DND-41 (cell line): ENCODE measurements around the gene RING1.

Experiments
- ATAC-seq: fragments of 200-7000 bp; cut with Tn5 transposase; 3 replicates; pipeline ENCODE4 v1.9.1; 2021; ENCODE audit warnings: low read depth; ENCODE audit not compliant: insufficient read depth
- DNase-seq: peaks from one replicate; pipeline ENCODE4 v3.0.0-alpha.2; 2020
- H2AFZ ChIP-seq: 2 replicates; pipeline ENCODE4 v1.6.0; 2012; ENCODE audit warnings: low read depth, low read length
- H3K27ac ChIP-seq: 2 replicates; pipeline ENCODE4 v1.5.1; 2012; ENCODE audit warnings: low read length, inconsistent platforms
- H3K27me3 ChIP-seq: fragments of 200-600 bp; sonication (generic); 2 replicates; pipeline ENCODE4 v1.6.0; 2012; ENCODE audit warnings: low read length, mild to moderate bottlenecking, inconsistent platforms; ENCODE audit not compliant: insufficient read depth, poor library complexity
- H3K36me3 ChIP-seq: 2 replicates; pipeline ENCODE4 v1.5.1; 2012; ENCODE audit warnings: low read length, inconsistent platforms; ENCODE audit not compliant: insufficient read depth
- H3K4me1 ChIP-seq: 2 replicates; pipeline ENCODE4 v1.5.1; 2012; ENCODE audit warnings: mild to moderate bottlenecking, low read length; ENCODE audit not compliant: insufficient read depth
- H3K4me2 ChIP-seq: 2 replicates; pipeline ENCODE4 v1.6.0; 2012; ENCODE audit warnings: mild to moderate bottlenecking, moderate library complexity, low read length, inconsistent platforms; ENCODE audit not compliant: insufficient read depth
- H3K4me3 ChIP-seq, 2 experiments: fragments of 200-600 bp in 1 of 2; shearing (Covaris generic) in 1 of 2; 2 replicates each; pipeline ENCODE4 v1.5.1; 2012 to 2016; ENCODE audit warnings: inconsistent platforms in 2 of 2, low read length in 2 of 2, mild to moderate bottlenecking in 2 of 2, low read depth in 1 of 2, moderate library complexity in 1 of 2
- H3K79me2 ChIP-seq: 2 replicates; pipeline ENCODE4 v1.6.0; 2012; ENCODE audit warnings: low read length, inconsistent platforms; ENCODE audit not compliant: insufficient read depth
- H3K9ac ChIP-seq: 2 replicates; pipeline ENCODE4 v1.6.0; 2012; ENCODE audit warnings: low read depth, mild to moderate bottlenecking, inconsistent platforms, low read length, moderate library complexity
- H3K9me3 ChIP-seq: 2 replicates; pipeline ENCODE4 v1.5.1; 2012; ENCODE audit warnings: low read length, moderate library complexity, mild to moderate bottlenecking, inconsistent platforms; ENCODE audit not compliant: insufficient read depth, severe bottlenecking
- H4K20me1 ChIP-seq: 2 replicates; pipeline ENCODE4 v1.6.0; 2012; ENCODE audit warnings: low read length; ENCODE audit not compliant: insufficient read depth
- EZH2 ChIP-seq: IDR thresholded peaks from 3 replicates; pipeline ENCODE4 v1.6.1; 2012; ENCODE audit warnings: borderline replicate concordance, low read depth, mild to moderate bottlenecking, moderate library complexity, low read length, inconsistent platforms; ENCODE audit not compliant: severe bottlenecking
- TF ChIP-seq, protein P1 (sequence below): IDR thresholded peaks from 2 replicates; pipeline ENCODE4 v1.5.1; 2012; ENCODE audit warnings: borderline replicate concordance, low read length, moderate library complexity, mild to moderate bottlenecking; ENCODE audit not compliant: poor library complexity, severe bottlenecking; ENCODE audit errors: extremely low read depth

The RING1 gene

GRCh38 chr6:33197431-33198048, 10.8 kb upstream of the RING1 start:
- H3K9ac ChIP-seq, result no peak overlapping the region; the same call in 1 of the 2 replicates
- H4K20me1 ChIP-seq, result peaks cover 46% of the 10 kb centered on the region
- no peak overlapping the region for H2AFZ ChIP-seq
- ATAC-seq, result peak; percentile 59
- no peak overlapping the region for H3K4me3 ChIP-seq
- peaks cover 53% of the 10 kb centered on the region for H3K79me2 ChIP-seq
- peaks cover 62% of the 10 kb centered on the region for H3K36me3 ChIP-seq
- H3K4me1 ChIP-seq, result peaks cover 38% of the 10 kb centered on the region
- H3K4me2 ChIP-seq, result peak overlapping the region; percentile 77
- no peaks in the 10 kb centered on the region for H3K27me3 ChIP-seq
- H3K27ac ChIP-seq, result no peak overlapping the region
- no peaks in the 10 kb centered on the region for H3K9me3 ChIP-seq
- TF ChIP-seq, protein P1, sequence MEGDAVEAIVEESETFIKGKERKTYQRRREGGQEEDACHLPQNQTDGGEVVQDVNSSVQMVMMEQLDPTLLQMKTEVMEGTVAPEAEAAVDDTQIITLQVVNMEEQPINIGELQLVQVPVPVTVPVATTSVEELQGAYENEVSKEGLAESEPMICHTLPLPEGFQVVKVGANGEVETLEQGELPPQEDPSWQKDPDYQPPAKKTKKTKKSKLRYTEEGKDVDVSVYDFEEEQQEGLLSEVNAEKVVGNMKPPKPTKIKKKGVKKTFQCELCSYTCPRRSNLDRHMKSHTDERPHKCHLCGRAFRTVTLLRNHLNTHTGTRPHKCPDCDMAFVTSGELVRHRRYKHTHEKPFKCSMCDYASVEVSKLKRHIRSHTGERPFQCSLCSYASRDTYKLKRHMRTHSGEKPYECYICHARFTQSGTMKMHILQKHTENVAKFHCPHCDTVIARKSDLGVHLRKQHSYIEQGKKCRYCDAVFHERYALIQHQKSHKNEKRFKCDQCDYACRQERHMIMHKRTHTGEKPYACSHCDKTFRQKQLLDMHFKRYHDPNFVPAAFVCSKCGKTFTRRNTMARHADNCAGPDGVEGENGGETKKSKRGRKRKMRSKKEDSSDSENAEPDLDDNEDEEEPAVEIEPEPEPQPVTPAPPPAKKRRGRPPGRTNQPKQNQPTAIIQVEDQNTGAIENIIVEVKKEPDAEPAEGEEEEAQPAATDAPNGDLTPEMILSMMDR, result peak; percentile 82
- TF ChIP-seq EZH2, result no peak
- peak; percentile 44 for DNase-seq

DNA sequence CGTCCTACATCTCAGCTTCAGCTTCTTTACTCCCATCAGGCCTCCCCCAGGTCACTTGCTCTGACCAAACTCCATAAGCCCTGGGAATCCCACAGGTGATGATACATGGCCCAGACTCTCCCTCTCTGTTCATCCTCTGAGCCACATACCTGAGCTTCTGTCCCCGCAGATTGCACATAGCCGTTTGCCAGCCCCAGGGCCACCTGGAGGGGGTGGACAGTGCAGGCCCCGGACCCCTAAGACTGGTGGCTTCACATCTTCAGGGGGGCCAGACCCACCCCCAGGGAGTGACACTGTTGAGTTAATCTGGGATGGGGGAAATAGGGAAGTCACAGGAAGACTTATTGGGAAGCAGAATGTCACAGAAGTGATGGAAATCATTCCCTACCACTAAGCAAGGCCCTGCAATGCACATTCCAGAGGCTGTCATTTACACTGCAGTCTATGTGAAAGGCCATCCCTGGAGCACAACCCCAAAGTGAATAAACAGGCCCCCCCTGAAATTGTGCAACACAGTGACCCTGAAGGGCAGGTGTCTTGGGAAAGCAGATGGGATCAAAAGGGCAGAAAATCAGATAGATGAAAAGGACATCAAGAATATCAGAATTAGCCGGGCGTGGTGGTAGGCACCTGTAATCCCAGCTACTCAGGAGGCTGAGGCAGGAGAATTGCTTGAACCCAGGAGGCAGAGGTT, 10.0 kb upstream of the RING1 start:
- Histone ChIP-seq H2AFZ (no peak overlapping the region), H3K27me3 (no peaks in the 10 kb centered on the region), H3K9ac (peak overlapping the region; percentile 14; the same call in 1 of the 2 replicates), H3K9me3 (no peaks in the 10 kb centered on the region), H4K20me1 (peaks cover 46% of the 10 kb centered on the region), H3K4me3 (peak overlapping the region in 1 of 2 experiments; percentile 23; a peak in 1 of 4 replicates), H3K27ac (no peak overlapping the region), H3K36me3 (peaks cover 69% of the 10 kb centered on the region), H3K79me2 (peaks cover 55% of the 10 kb centered on the region), H3K4me1 (peaks cover 44% of the 10 kb centered on the region), H3K4me2 (peak overlapping the region; percentile 77)
- ATAC-seq, result no peak
- TF ChIP-seq, protein P1, result no peak
- no peak for TF ChIP-seq EZH2
- DNase-seq, result no peak

DNA sequence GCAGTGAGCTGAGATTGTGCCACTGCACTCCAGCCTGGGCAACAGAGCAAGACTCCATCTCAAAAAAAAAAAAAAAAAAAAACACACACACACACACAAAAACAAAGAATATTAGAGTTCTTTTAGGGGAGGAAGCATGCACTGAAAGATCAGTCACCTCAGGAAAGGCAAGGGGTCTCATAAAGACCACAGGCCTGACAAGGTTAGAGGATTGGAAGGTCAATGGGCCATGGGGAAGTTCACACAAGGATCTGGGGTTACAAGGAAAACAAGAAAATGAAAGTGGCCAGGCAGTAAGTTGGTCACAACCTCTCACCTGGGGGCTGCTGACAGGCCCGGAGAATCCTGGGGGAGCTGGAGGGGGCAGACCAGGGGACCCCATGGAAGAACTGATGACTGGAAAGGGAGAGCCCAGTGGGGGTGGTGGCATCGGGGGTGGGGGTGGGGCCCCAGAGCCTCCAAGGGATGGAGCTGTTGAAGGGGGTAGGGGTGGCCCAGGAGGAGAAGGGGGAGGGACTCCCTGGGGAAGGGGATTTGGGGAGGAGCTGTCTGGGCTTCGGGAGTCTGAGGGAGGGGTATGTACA, 9.4 kb upstream of the RING1 start:
- Histone ChIP-seq H3K4me2 (peak overlapping the region; percentile 77), H4K20me1 (peaks cover 45% of the 10 kb centered on the region), H3K9me3 (no peaks in the 10 kb centered on the region), H3K4me1 (peaks cover 51% of the 10 kb centered on the region), H2AFZ (no peak overlapping the region), H3K4me3 (peak overlapping the region in 1 of 2 experiments; percentile 60; a peak in 2 of 4 replicates), H3K36me3 (peaks cover 74% of the 10 kb centered on the region), H3K27ac (no peak overlapping the region; the same call in 1 of the 2 replicates), H3K9ac (peak overlapping the region; percentile 90), H3K27me3 (no peaks in the 10 kb centered on the region), H3K79me2 (peaks cover 58% of the 10 kb centered on the region)
- ATAC-seq (no peak), DNase-seq (no peak)
- TF ChIP-seq EZH2, result no peak
- TF ChIP-seq, protein P1, result no peak
